NCI-H1694 (cell line): ENCODE results near the gene CASZ1.

ENCODE experiments used
- DNase-seq: peaks from one replicate; lab custom pipeline; 2025; lab: John Stamatoyannopoulos, UW

Gene CASZ1

GRCh38 chr1:10724948-10725847 lies 71.2 kb downstream of the CASZ1 start:
- peak; percentile 53 for DNase-seq

- no peak for DNase-seq
These were observed 71.9 kb downstream of the CASZ1 start for GRCh38 chr1:10724511-10724910.

- peak; percentile 46 for DNase-seq
These were observed 72.4 kb downstream of the CASZ1 start for GRCh38 chr1:10724052-10724494.

GRCh38 chr1:10723317-10723716 lies 73.1 kb downstream of the CASZ1 start:
- DNase-seq = no peak

GRCh38 chr1:10722803-10723202 lies 73.6 kb downstream of the CASZ1 start:
- no peak for DNase-seq

GRCh38 chr1:10721381-10722321 lies 74.8 kb downstream of the CASZ1 start:
- DNase-seq = no peak

GRCh38 chr1:10720635-10721034 lies 75.8 kb downstream of the CASZ1 start:
- DNase-seq = no peak

- DNase-seq = no peak
These were observed 78.4 kb downstream of the CASZ1 start for GRCh38 chr1:10718083-10718415.

GRCh38 chr1:10717296-10718082 lies 79.0 kb downstream of the CASZ1 start:
- no peak for DNase-seq

- DNase-seq = no peak
These were observed 79.6 kb downstream of the CASZ1 start for GRCh38 chr1:10716840-10717239.

- no peak for DNase-seq
These were observed 81.9 kb downstream of the CASZ1 start for GRCh38 chr1:10714337-10715114.

- no peak for DNase-seq
These were observed 82.8 kb downstream of the CASZ1 start for GRCh38 chr1:10713614-10714013.

GRCh38 chr1:10712568-10713362 lies 83.7 kb downstream of the CASZ1 start:
- DNase-seq = no peak

GRCh38 chr1:10710489-10710888 lies 86.0 kb downstream of the CASZ1 start:
- no peak for DNase-seq

GRCh38 chr1:10709646-10710045 lies 86.8 kb downstream of the CASZ1 start:
- DNase-seq = no peak

GRCh38 chr1:10709165-10709564 lies 87.3 kb downstream of the CASZ1 start:
- DNase-seq = no peak

- DNase-seq = no peak
These were observed 87.7 kb downstream of the CASZ1 start for GRCh38 chr1:10708757-10709156.

- no peak for DNase-seq
These were observed 89.2 kb downstream of the CASZ1 start for GRCh38 chr1:10707208-10707607.

GRCh38 chr1:10706376-10706913 lies 90.0 kb downstream of the CASZ1 start:
- DNase-seq = no peak

GRCh38 chr1:10705953-10706352 lies 90.5 kb downstream of the CASZ1 start:
- DNase-seq = no peak
